ENCODE measurements around the gene HORMAD2. TPM values are rescaled to one million over a fixed set of nuclear protein-coding genes. Genes with fewer than 3 reads are reported as not detected.

HORMAD2 gene
- total and polyA plus RNA-seq, 2 donors (not counting 3 experiments of a cell fraction or from before 2014, with no cell fraction given) = not detected

DNA sequence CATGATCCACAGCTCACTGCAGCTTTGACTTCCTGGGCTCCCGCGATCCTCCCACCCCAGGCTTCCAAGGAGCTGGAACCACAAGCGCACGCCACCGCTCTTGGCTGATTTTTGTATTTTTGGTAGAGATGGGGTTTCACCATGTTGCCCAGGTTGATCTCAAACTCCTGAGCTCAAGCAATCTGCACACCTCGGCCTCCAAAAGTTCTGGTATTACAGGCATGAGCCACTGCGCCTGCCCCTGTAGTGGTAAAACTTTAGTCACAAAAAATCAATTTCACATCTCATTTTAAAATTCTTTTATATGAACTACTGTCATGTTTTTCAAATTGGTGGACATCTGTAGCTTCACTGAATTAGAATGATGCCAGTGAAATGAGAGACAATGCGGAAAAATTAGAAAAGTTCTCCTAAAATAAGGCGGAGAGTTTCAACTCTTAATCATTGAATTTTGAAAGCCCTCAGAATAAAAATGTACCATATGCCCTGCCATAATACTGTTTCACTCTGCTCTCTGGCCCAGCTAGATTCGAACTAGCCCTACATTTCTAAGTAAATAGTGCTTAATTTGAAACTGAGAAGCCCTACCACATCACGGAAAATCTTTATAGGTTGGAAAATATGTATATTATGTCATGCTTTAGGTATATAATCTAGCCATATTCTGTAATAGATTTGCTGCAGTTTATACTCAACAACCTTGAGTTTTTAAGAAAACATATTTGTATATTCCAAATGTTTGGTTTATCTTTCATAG, 78.7 kb downstream of the HORMAD2 start:
- ChIA-PET POLR2A (no interaction called here), CTCF (interaction anchor here (0.6 to 1.5 kb wide), 5 partner anchors 30 to 229 kb away, joined by 3 read pairs; partner anchors contain the start of gene RNF215)
- Histone ChIP-seq H4K20me1 (replicated peaks; ENCODE audit: control insufficient read depth, extremely low read depth, insufficient read depth, low read length) (no peaks in the 10 kb centered on the region), H2AFZ (ENCODE audit: low read depth, low read length) (no peak overlapping the region), H3K4me2 (ENCODE audit: insufficient read depth, low read length) (no peak overlapping the region), H3K27ac (ENCODE audit: insufficient read depth, low read depth, low read length) (no peak overlapping the region), H3K9me3 (replicated peaks; ENCODE audit: control insufficient read depth, insufficient read depth, low read length) (no peaks in the 10 kb centered on the region), H3K9ac (replicated peaks; ENCODE audit: extremely low read depth, insufficient read depth, low read length) (no peak overlapping the region), H3K27me3 (ENCODE audit: control insufficient read depth in 2 of 2, insufficient read depth in 2 of 2, low read length in 2 of 2) (peaks cover 27 to 48% of the 10 kb centered on the region in 2 experiments), H3K79me2 (ENCODE audit: control insufficient read depth, insufficient read depth, low read length) (no peaks in the 10 kb centered on the region), H3K4me3 (replicated peaks in 1 of 3; ENCODE audit: insufficient read depth in 1 of 3, low read depth in 1 of 3, low read length in 3 of 3) (no peak overlapping the region), H3K9me1 (replicated peaks; ENCODE audit: control insufficient read depth, extremely low read depth, insufficient read depth, low read length) (no peaks in the 10 kb centered on the region), H3K36me3 (ENCODE audit: control insufficient read depth in 2 of 2, extremely low read depth in 1 of 2, insufficient read depth in 2 of 2, low read length in 2 of 2) (no peaks in the 10 kb centered on the region), H3K4me1 (ENCODE audit: control insufficient read depth, extremely low read depth, insufficient read depth, low read length) (no peaks in the 10 kb centered on the region)
- TF ChIP-seq POLR2AphosphoS5 (IDR thresholded peaks at IDR 0.05; ENCODE audit: insufficient read depth, low read depth, low read length) (no peak), MYC (IDR thresholded peaks at IDR 0.05; ENCODE audit: low read depth, low read length) (no peak)
- no TSS peak for BruUV-seq (replicated peaks)
- intact Hi-C loops (cut with micrococcal nuclease) = no loop called here
- no peak for FAIRE-seq
- no peak for DNase-seq (ENCODE audit: low read depth, low spot score)
- dilution Hi-C loops (cut with MboI; ENCODE audit: extremely low pct_ligation_motif_present, low sequenced_read_pairs) = no loop called here

DNA sequence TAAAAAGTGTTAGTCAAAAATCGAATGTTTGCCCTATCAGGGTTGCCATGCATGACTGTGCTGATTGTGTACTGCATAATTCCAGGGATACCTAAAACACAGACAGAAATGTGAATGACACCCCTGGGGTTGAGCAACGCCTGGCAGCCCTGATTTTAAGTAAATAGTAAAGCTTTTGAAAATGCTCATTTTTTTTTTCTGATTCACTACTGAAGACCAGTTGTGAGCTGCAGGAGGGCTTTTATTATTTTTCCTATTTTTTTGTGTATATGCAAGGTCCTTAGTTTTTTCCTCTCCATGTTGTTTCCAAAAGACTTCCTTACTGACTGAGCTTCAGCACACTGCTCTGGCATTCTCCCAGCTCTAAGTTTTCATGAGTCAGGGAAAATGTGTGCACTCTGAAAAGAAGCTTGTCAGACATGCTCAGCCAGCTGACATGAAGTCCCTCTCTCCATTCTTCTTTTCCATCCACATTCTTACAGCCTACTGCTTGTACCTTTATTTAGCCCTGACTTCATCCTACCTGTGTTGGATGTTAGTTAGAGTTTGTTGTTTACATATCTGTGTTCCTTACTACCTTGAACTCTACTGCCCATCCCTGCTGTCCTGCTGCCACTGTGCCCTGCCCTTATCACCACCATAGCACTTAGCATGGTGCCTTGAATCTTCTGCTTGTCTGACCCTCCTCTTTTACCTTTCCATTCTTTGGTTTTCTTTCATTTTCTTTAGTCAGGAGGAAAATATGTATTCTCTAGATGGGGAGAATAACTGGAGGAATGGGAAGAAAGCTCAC, 79.5 kb downstream of the HORMAD2 start:
- no peak overlapping the region for H3K9ac ChIP-seq (replicated peaks; ENCODE audit: extremely low read depth, insufficient read depth, low read length)
- no peak for TF ChIP-seq MYC (IDR thresholded peaks at IDR 0.05; ENCODE audit: low read depth, low read length)
- no peak overlapping the region for H3K27ac ChIP-seq (ENCODE audit: insufficient read depth, low read depth, low read length)
- no peak overlapping the region for H2AFZ ChIP-seq (ENCODE audit: low read depth, low read length)
- no TSS peak for BruUV-seq (replicated peaks)
- H3K4me3 ChIP-seq (replicated peaks in 1 of 3; ENCODE audit: insufficient read depth in 1 of 3, low read depth in 1 of 3, low read length in 3 of 3) = no peak overlapping the region
- FAIRE-seq (no peak), DNase-seq (ENCODE audit: low read depth, low spot score) (peak; percentile 3)
- H3K27me3 ChIP-seq (ENCODE audit: control insufficient read depth in 2 of 2, insufficient read depth in 2 of 2, low read length in 2 of 2) = peaks cover 32 to 50% of the 10 kb centered on the region in 2 experiments
- dilution Hi-C loops (cut with MboI; ENCODE audit: extremely low pct_ligation_motif_present, low sequenced_read_pairs) = no loop called here
- ChIA-PET CTCF (interaction anchor here (0.6 to 1.5 kb wide), 7 partner anchors 15 to 228 kb away, joined by 3 to 4 read pairs (median 3); partner anchors contain the start of gene RNF215), POLR2A (no interaction called here)
- H3K79me2 ChIP-seq (ENCODE audit: control insufficient read depth, insufficient read depth, low read length) = no peaks in the 10 kb centered on the region
- no peaks in the 10 kb centered on the region for H3K4me1 ChIP-seq (ENCODE audit: control insufficient read depth, extremely low read depth, insufficient read depth, low read length)
- intact Hi-C loops (cut with micrococcal nuclease) = no loop called here
- no peaks in the 10 kb centered on the region for H4K20me1 ChIP-seq (replicated peaks; ENCODE audit: control insufficient read depth, extremely low read depth, insufficient read depth, low read length)
- H3K9me1 ChIP-seq (replicated peaks; ENCODE audit: control insufficient read depth, extremely low read depth, insufficient read depth, low read length) = no peaks in the 10 kb centered on the region
- H3K4me2 ChIP-seq (ENCODE audit: insufficient read depth, low read length) = no peak overlapping the region
- no peaks in the 10 kb centered on the region for H3K36me3 ChIP-seq (ENCODE audit: control insufficient read depth in 2 of 2, extremely low read depth in 1 of 2, insufficient read depth in 2 of 2, low read length in 2 of 2)
- H3K9me3 ChIP-seq (replicated peaks; ENCODE audit: control insufficient read depth, insufficient read depth, low read length) = no peaks in the 10 kb centered on the region

Measured in endothelial cell of umbilical vein (primary cell).